ENCODE measurements around the gene SERGEF.

SERGEF gene

GRCh38 chr11:17852246-17852645, 160.6 kb downstream of the SERGEF start:
- DNase-seq, result no peak

GRCh38 chr11:17851697-17852096, 161.2 kb downstream of the SERGEF start:
- no peak for DNase-seq

GRCh38 chr11:17850336-17850735, 162.5 kb downstream of the SERGEF start:
- no peak for DNase-seq

- DNase-seq, result no peak
Measured at GRCh38 chr11:17848715-17849114, 164.1 kb downstream of the SERGEF start.

GRCh38 chr11:17846852-17847453, 165.9 kb downstream of the SERGEF start:
- DNase-seq, result no peak

GRCh38 chr11:17845431-17845881, 167.4 kb downstream of the SERGEF start:
- no peak for DNase-seq

- no peak for DNase-seq
Measured at GRCh38 chr11:17840101-17840548, 172.7 kb downstream of the SERGEF start.

GRCh38 chr11:17839450-17839849, 173.4 kb downstream of the SERGEF start:
- no peak for DNase-seq

GRCh38 chr11:17838102-17838501, 174.7 kb downstream of the SERGEF start:
- DNase-seq, result no peak

GRCh38 chr11:17831883-17832282, 181.0 kb downstream of the SERGEF start:
- DNase-seq, result no peak

- no peak for DNase-seq
Measured at GRCh38 chr11:17831228-17831627, 181.6 kb downstream of the SERGEF start.

GRCh38 chr11:17828311-17828751, 184.5 kb downstream of the SERGEF start:
- DNase-seq, result no peak

GRCh38 chr11:17827006-17827405, 185.8 kb downstream of the SERGEF start:
- DNase-seq, result no peak

GRCh38 chr11:17822401-17822781, 190.5 kb downstream of the SERGEF start:
- DNase-seq, result no peak

- no peak for DNase-seq
Measured at GRCh38 chr11:17821648-17822400, 191.0 kb downstream of the SERGEF start.

- no peak for DNase-seq
Measured at GRCh38 chr11:17816232-17816931, 196.5 kb downstream of the SERGEF start.

- DNase-seq, result no peak
Measured at GRCh38 chr11:17814546-17814945, 198.3 kb downstream of the SERGEF start.

GRCh38 chr11:17813391-17814059, 199.3 kb downstream of the SERGEF start:
- no peak for DNase-seq

- no peak for DNase-seq
Measured at GRCh38 chr11:17812865-17813187, 200.0 kb downstream of the SERGEF start.

GRCh38 chr11:17812091-17812864, 200.6 kb downstream of the SERGEF start:
- peak; percentile 80 for DNase-seq

- DNase-seq, result no peak
Measured at GRCh38 chr11:17811352-17811751, 201.5 kb downstream of the SERGEF start.

- no peak for DNase-seq
Measured at GRCh38 chr11:17810746-17811145, 202.1 kb downstream of the SERGEF start.

- DNase-seq, result no peak
Measured at GRCh38 chr11:17810041-17810440, 202.8 kb downstream of the SERGEF start.

All from NCI-H1417 treated with DMSO at 0.1 percent for 48 hours (cell line).